Heart left ventricle (tissue), 16 donors: Measurements from ENCODE around the gene ZNF331. TPM values are rescaled to one million over a fixed set of nuclear protein-coding genes. Genes with fewer than 3 reads are reported as not detected.

Source experiments
- ATAC-seq, 4 donors: fragments of 200-7000 bp; cut with Tn5 transposase; one replicate each; pipeline ENCODE4 v1.9.1; 2020 to 2022; ENCODE audit warnings: moderate library complexity in 4 of 4, mild to moderate bottlenecking in 3 of 4, moderate number of reproducible peaks in 1 of 4
- DNase-seq, 5 donors: peaks; one replicate each; pipeline ENCODE4 v3.0.0-alpha.2; 2020
- H3K27ac ChIP-seq, 12 donors: fragments of 200-600 bp; sonication (generic) in 4 of 12; one replicate each; pipeline versions ENCODE4 v1.5.0 to v1.8.0; 2016 to 2022; ENCODE audit warnings: mild to moderate bottlenecking in 2 of 12
- H3K27me3 ChIP-seq, 9 donors: fragments of 200-600 bp; sonication (generic) in 2 of 9; one replicate each; pipeline versions ENCODE4 v1.5.1 to v1.8.0; 2016 to 2022; ENCODE audit warnings: mild to moderate bottlenecking in 3 of 9
- H3K36me3 ChIP-seq, 9 donors: fragments of 200-600 bp; sonication (generic) in 2 of 9; one replicate each; pipeline versions ENCODE4 v1.5.0 to v1.8.0; 2018 to 2022; ENCODE audit warnings: mild to moderate bottlenecking in 2 of 9
- H3K4me1 ChIP-seq, 12 donors: fragments of 200-600 bp; sonication (generic) in 4 of 12; one replicate each; pipeline versions ENCODE4 v1.5.0 to v1.8.0; 2016 to 2022; ENCODE audit warnings: mild to moderate bottlenecking in 3 of 12
- H3K4me3 ChIP-seq, 12 donors: fragments of 200-600 bp; sonication (generic) in 4 of 12; one replicate each; pipeline versions ENCODE4 v1.5.0 to v1.8.0; 2017 to 2022; ENCODE audit warnings: mild to moderate bottlenecking in 9 of 12, moderate library complexity in 4 of 12
- H3K9me3 ChIP-seq, 12 donors: fragments of 200-600 bp; sonication (generic) in 4 of 12; one replicate each; pipeline versions ENCODE4 v1.5.0 to v1.8.0; 2016 to 2022; ENCODE audit warnings: mild to moderate bottlenecking in 1 of 12
- POLR2A ChIP-seq, 2 donors: fragments of 450-650 bp; IDR thresholded peaks; one replicate each; pipeline ENCODE4 v1.6.1; 2017; ENCODE audit warnings: antibody characterized with exemption in 2 of 2, mild to moderate bottlenecking in 2 of 2, moderate library complexity in 2 of 2
- WGBS, 4 donors: extraction: QIAGEN DNeasy Blood & Tissue Kit in 2 of 4; methylation state at CpG; one replicate each; pipeline versions ENCODE4 v1.1.5 to v1.1.7; 2013 to 2018; 5-methylcytosine and 5-hydroxymethylcytosine counted together
- intact Hi-C, 10 donors: fragments of 100-400 bp; cut with DNase I; formaldehyde crosslinking; loops; one replicate each; pipeline versions ENCODE4 v1.11.1 to v1.14.2; 2022
- polyA plus RNA-seq, 2 donors: library from polyadenylated mRNA; stranded (reverse); fragments of 200-250 nt; gene quantifications; one replicate each; pipeline ENCODE4 v1.2.3, GENCODE V29; 2013
- total RNA-seq, 9 donors: library from RNA; depleted of rRNA in 2 of 9; stranded (reverse); fragments of >200 nt in 2 of 9; fragmentation: NEBNext Ultra II Directional in 3 of 9; extraction: Animal tissue kit (Norgen Biotek cat#: 25700) in 3 of 9; gene quantifications; one replicate each; pipeline versions ENCODE4 v1.1.0 to v1.2.4, GENCODE V29; 2016 to 2023
- TF ChIP-seq, protein P1 (sequence below), 12 donors: fragments of 200-600 bp; sonication (generic) in 4 of 12; IDR thresholded peaks; one replicate each; pipeline versions ENCODE4 v1.5.0 to v1.8.0; 2018 to 2022; ENCODE audit warnings: antibody characterized with exemption in 12 of 12, mild to moderate bottlenecking in 5 of 12
- donor health status: ischemic (EF 13 %, LVEDD 7.1; RV severe dilation, severe dysfunction).
- donor health status: healthy with polysubstance abuse.
- donor health status: DM: no; HTN: yes; CAD: no.
- donor health status: DM: no; HTN: no; CAD: no.
- donor health status: ischemic (EF 25% LVEDD 6.9; RV normal size, moderate dysfunction).
- donor health status: ischemic (EF 25% LVEDD 5.7; RV mildly dilated, moderate dysfunction).
- donor health status: healthy.
- donor health status: DM: yes; HTN: yes; CAD: no.
- donor health status: ischemic (EF 35%, LVEDD 5.7; RV mildly dilated, moderate dysfunction).
- donor health status: nonischemic (EF 11% LVEDD 7.7; RV severe dilation, severe dysfunction).
- donor health status: DM: yes; HTN: yes; CAD: no.
- donor health status: PGD.
- donor health status: ischemic (EF 29% LVEDD 5.4; RV normal size, mild dysfunction).
- donor health status: nonischemic (EF 23%, LVEDD 6.1; RV moderate dilation, normal function).

ZNF331 gene
- total and polyA plus RNA-seq, 11 donors = 7.6 to 25.8 (median 10.1) TPM

DNA sequence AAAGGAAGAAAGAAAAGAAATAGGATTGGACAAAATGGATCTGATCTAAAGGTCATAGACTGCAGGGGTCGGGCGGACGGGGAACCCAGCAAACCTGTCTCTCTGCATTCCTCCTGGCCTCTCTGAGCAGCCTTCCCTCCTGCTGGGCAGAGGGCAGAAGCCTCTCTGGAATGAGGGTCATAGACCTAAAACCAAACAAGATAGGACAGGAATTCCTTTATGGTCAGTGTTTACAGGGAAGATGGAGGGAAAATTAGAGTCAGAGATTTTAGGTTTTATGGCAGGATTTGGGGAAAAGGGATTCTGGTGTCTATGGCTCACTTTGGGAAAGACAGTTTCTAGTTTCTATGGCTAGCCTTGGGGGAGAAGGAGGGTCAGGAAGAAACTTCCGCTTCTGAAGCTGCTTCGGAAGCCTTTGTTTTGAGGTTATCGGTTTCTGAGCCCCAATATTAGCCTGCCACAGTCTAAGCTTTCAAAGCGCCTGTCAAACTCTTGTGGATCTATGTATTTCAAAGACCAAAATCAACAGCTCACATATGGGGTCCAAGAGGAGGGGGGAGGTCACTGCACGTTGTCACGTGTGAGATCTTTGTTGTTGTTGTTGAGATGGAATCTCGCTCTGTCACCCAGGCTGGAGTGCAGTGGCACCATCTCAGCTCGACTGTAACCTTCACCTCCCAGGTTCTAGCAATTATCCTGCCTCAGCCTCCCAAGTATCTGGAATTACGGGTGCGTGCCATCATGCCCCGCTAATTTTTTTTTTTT lies 75.0 kb downstream of the ZNF331 start:
- TF ChIP-seq, protein P1, sequence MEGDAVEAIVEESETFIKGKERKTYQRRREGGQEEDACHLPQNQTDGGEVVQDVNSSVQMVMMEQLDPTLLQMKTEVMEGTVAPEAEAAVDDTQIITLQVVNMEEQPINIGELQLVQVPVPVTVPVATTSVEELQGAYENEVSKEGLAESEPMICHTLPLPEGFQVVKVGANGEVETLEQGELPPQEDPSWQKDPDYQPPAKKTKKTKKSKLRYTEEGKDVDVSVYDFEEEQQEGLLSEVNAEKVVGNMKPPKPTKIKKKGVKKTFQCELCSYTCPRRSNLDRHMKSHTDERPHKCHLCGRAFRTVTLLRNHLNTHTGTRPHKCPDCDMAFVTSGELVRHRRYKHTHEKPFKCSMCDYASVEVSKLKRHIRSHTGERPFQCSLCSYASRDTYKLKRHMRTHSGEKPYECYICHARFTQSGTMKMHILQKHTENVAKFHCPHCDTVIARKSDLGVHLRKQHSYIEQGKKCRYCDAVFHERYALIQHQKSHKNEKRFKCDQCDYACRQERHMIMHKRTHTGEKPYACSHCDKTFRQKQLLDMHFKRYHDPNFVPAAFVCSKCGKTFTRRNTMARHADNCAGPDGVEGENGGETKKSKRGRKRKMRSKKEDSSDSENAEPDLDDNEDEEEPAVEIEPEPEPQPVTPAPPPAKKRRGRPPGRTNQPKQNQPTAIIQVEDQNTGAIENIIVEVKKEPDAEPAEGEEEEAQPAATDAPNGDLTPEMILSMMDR (IDR thresholded peaks at IDR 0.05) = no peak
- TF ChIP-seq POLR2A (IDR thresholded peaks at IDR 0.05) = no peak
- 61 to 65% (median 64%) methylated on average over 14 of the region's 14 CpGs for WGBS, 4 donors
- no peak for ATAC-seq
- Histone ChIP-seq H3K27ac (no peak overlapping the region), H3K27me3 (no peaks in the 10 kb centered on the region), H3K9me3 (no peaks in the 10 kb centered on the region), H3K36me3 (no peaks in the 10 kb centered on the region), H3K4me1 (no peaks in the 10 kb centered on the region), H3K4me3 (no peak overlapping the region)
- intact Hi-C loops = no loop called here
- DNase-seq = no peak

DNA sequence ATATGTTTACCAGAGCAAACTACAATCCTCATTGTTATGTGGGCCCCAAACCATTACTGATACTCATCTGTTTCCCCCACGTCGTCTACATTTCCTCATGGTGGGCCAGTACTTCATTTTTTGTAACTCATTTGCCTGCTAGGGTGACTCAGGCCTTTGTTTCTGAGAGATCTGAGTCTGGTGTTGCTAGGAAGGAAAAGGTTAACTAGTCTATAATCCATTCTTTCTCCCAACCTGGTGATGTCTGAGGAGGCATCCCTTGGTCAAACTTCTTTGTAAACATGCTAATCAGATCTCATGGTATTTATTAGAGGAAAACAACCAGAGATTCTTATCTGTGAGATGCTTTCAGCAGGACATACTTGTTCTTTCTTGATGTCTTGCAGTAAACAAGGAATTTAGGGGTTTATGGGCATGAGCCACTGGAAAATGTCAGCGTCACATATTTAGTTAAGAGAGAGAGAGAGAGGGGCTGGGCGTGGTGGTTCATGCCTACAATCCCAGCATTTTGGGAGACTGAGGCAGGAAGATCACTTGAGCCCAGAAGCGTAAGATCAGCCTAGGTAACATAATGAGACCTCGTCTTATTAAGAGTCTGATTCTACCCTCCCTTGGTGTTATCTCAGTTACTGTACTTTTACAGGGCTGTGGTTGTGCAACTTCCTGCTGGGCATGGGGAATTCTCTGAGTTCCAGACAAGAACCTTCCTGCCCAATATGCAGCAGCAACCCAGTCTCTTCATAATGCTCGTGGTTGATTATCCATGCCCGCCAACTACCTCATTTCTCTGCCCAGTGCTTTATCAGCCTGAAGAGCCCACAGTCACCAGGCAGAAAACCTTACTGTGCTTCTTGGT lies 84.2 kb downstream of the ZNF331 start:
- Histone ChIP-seq H3K4me3 (no peak overlapping the region), H3K9me3 (no peaks in the 10 kb centered on the region), H3K27ac (peak overlapping the region in 8 of 12 donors; percentile 12 to 72 (median 44)), H3K27me3 (no peaks in the 10 kb centered on the region), H3K4me1 (peaks cover 0 to 16% (median 0%) of the 10 kb centered on the region in 12 donors), H3K36me3 (no peaks in the 10 kb centered on the region)
- TF ChIP-seq, protein P1 (IDR thresholded peaks at IDR 0.05) = no peak
- TF ChIP-seq POLR2A (IDR thresholded peaks at IDR 0.05) = no peak
- intact Hi-C loops = no loop called here
- DNase-seq (no peak), ATAC-seq (peak in 1 of 4 donors; percentile 86)
- 44 to 50% (median 46%) methylated on average over 8 of the region's 8 CpGs for WGBS, 4 donors

DNA sequence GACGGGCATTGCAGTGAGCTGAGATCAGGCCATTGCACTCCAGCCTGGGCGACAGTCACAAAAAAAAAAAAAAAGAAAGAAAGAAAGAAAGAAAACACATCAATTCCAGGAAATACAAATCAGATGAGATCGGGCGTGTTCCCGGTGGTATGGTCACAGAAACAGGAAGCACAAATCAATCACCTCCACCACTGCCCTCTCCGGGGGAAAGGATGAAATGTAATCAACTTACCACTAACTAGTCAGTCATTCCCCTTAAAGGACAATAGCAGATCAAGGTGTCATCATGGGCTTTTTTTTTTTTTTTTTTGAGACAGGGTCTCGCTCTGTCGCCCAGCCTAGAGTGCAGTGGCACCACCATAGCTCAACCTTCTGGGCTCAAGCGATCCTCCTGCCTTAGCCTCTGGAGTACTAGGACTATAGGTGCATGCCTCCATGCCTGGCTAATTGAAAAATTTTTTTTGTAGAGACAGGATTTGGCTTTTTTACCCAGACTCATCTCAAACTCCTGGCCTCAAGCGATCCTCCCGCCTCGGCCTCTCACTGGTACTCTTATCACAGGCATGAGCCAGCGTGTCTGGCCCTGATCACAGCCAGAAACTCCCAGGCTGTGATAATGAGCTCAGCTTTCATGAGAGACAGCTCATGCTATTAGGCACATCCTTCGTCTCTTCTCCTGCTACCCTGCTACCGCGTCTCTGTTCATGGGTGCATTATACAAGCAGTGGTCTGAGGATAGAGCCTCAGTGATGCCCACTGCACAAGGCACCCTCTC lies 87.0 kb downstream of the ZNF331 start:
- Histone ChIP-seq H3K27me3 (no peaks in the 10 kb centered on the region), H3K4me3 (no peak overlapping the region), H3K27ac (peak overlapping the region in 6 of 12 donors; percentile 18 to 49 (median 40)), H3K9me3 (no peaks in the 10 kb centered on the region), H3K36me3 (no peaks in the 10 kb centered on the region), H3K4me1 (peaks cover 0 to 16% (median 0%) of the 10 kb centered on the region in 12 donors)
- ATAC-seq = peak in 1 of 4 donors; percentile 57
- DNase-seq = no peak
- TF ChIP-seq, protein P1 (IDR thresholded peaks at IDR 0.05) = no peak
- no peak for TF ChIP-seq POLR2A (IDR thresholded peaks at IDR 0.05)
- 53 to 67% (median 58%) methylated on average over 16 of the region's 16 CpGs for WGBS, 4 donors
- intact Hi-C loops = loop anchor here in 1 of 10 donors (2.0 kb wide), 1 partner anchor 34 kb away; no protein-coding TSS in a partner anchor
